Heart right ventricle (tissue), 16 donors: ENCODE data around the gene LDAF1. TPM values are rescaled to one million over a fixed set of nuclear protein-coding genes. Genes with fewer than 3 reads are reported as not detected.

Experiments used
- ATAC-seq, 8 donors: fragments of 200-7000 bp; cut with Tn5 transposase; one replicate each; pipeline ENCODE4 v1.9.1; 2020; ENCODE audit warnings: mild to moderate bottlenecking in 8 of 8, moderate library complexity in 8 of 8, moderate number of reproducible peaks in 1 of 8
- DNase-seq, 2 donors: peaks; one replicate each; pipeline ENCODE4 v3.0.0-alpha.2; 2020
- H3K27ac ChIP-seq, 10 donors: fragments of 200-600 bp; sonication (generic) in 2 of 10; one replicate each; pipeline versions ENCODE4 v1.5.0 to v1.8.0; 2020 to 2022; ENCODE audit warnings: mild to moderate bottlenecking in 3 of 10
- H3K27me3 ChIP-seq, 7 donors: fragments of 200-600 bp; one replicate each; pipeline ENCODE4 v1.8.0; 2021 to 2022; ENCODE audit warnings: mild to moderate bottlenecking in 2 of 7
- H3K36me3 ChIP-seq, 9 donors: fragments of 200-600 bp; sonication (generic) in 1 of 9; one replicate each; pipeline versions ENCODE4 v1.5.0 to v1.8.0; 2020 to 2022; ENCODE audit warnings: mild to moderate bottlenecking in 2 of 9
- H3K4me1 ChIP-seq, 9 donors: fragments of 200-600 bp; sonication (generic) in 1 of 9; one replicate each; pipeline versions ENCODE4 v1.5.0 to v1.8.0; 2020 to 2022; ENCODE audit warnings: mild to moderate bottlenecking in 4 of 9
- H3K4me3 ChIP-seq, 10 donors: fragments of 200-600 bp; sonication (generic) in 2 of 10; one replicate each; pipeline versions ENCODE4 v1.5.0 to v1.8.0; 2020 to 2022; ENCODE audit warnings: mild to moderate bottlenecking in 7 of 10, moderate library complexity in 2 of 10
- H3K9me3 ChIP-seq, 11 donors: fragments of 200-600 bp in 10 of 11; sonication (generic) in 2 of 11; one replicate each; pipeline versions ENCODE4 v1.5.0 to v1.8.0; 2013 to 2022; ENCODE audit warnings: mild to moderate bottlenecking in 2 of 11, control low read depth in 1 of 11, moderate library complexity in 1 of 11
- WGBS, 2 donors: extraction: QIAGEN DNeasy Blood & Tissue Kit; methylation state at CpG; one replicate each; pipeline ENCODE4 v1.1.7; 2013; ENCODE audit warnings: inconsistent platforms in 1 of 2; 5-methylcytosine and 5-hydroxymethylcytosine counted together
- intact Hi-C, 10 donors: fragments of 100-400 bp; cut with DNase I; formaldehyde crosslinking; loops; one replicate each; pipeline versions ENCODE4 v1.11.1 to v1.14.2; 2022
- polyA plus RNA-seq, 2 donors: library from polyadenylated mRNA; stranded (reverse); fragments of 200-250 nt; gene quantifications; one replicate each; pipeline ENCODE4 v1.2.3, GENCODE V29; 2013
- total RNA-seq, 10 donors: library from RNA; stranded (reverse); fragmentation: NEBNext Ultra II Directional in 3 of 10; extraction: Animal tissue kit (Norgen Biotek cat#: 25700) in 3 of 10; gene quantifications; one replicate each; pipeline versions ENCODE4 v1.2.1 to v1.2.4, GENCODE V29; 2021 to 2023
- TF ChIP-seq, protein P1 (sequence below), 9 donors: fragments of 200-600 bp; sonication (generic) in 2 of 9; IDR thresholded peaks; one replicate each; pipeline versions ENCODE4 v1.5.0 to v1.8.0; 2021 to 2022; ENCODE audit warnings: antibody characterized with exemption in 9 of 9, mild to moderate bottlenecking in 5 of 9, moderate library complexity in 1 of 9
- donor health status: Arrhythmogenic right ventricular cardiomyopathy.
- donor health status: ischemic (EF 13 %, LVEDD 7.1; RV severe dilation, severe dysfunction).
- donor health status: healthy with polysubstance abuse.
- donor health status: DM: no; HTN: yes; CAD: no.
- donor health status: DM: no; HTN: no; CAD: no.
- donor health status: ischemic (EF 25% LVEDD 6.9; RV normal size, moderate dysfunction).
- donor health status: ischemic (EF 25% LVEDD 5.7; RV mildly dilated, moderate dysfunction).
- donor health status: healthy.
- donor health status: DM: yes; HTN: yes; CAD: no.
- donor health status: Ischemic cardiomyopathy.
- donor health status: ischemic (EF 35%, LVEDD 5.7; RV mildly dilated, moderate dysfunction).
- donor health status: nonischemic (EF 11% LVEDD 7.7; RV severe dilation, severe dysfunction).
- donor health status: DM: yes; HTN: yes; CAD: no.
- donor health status: PGD.
- donor health status: ischemic (EF 29% LVEDD 5.4; RV normal size, mild dysfunction).
- donor health status: nonischemic (EF 23%, LVEDD 6.1; RV moderate dilation, normal function).

LDAF1 gene
- total and polyA plus RNA-seq, 12 donors = 21.0 to 182 (median 139) TPM

DNA sequence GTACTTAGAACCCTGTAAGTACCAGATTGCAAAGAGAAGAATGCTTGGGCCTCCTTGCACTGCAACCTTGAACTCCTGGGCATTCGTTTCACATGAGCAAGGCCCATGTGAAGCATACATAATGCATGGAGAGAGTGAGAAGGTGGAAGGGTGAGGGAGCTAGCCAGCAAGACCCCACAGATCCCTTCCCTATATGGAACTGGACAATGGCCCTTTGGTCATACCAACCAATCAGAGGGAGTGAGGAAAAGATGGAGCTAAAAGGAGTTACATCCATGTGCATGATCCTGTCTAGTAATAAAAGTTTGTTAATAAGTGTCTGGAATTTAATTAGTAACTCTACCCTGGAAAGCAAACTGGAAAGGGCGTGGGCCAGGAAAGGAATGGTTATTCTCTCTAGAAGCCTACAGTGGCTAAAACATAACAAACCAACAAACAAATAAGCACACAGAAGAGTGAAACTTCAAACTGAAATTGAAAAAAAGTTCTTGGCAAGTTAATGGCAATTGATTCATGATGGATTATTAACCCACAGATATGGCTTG lies 37.4 kb upstream of the LDAF1 start:
- Histone ChIP-seq H3K27ac (no peak overlapping the region), H3K36me3 (no peaks in the 10 kb centered on the region), H3K4me1 (peaks cover 0 to 6% (median 0%) of the 10 kb centered on the region in 9 donors), H3K4me3 (no peak overlapping the region), H3K27me3 (no peaks in the 10 kb centered on the region), H3K9me3 (no peaks in the 10 kb centered on the region)
- WGBS, 2 donors = 60 to 87% methylated on average over 2 of the region's 2 CpGs
- TF ChIP-seq, protein P1, sequence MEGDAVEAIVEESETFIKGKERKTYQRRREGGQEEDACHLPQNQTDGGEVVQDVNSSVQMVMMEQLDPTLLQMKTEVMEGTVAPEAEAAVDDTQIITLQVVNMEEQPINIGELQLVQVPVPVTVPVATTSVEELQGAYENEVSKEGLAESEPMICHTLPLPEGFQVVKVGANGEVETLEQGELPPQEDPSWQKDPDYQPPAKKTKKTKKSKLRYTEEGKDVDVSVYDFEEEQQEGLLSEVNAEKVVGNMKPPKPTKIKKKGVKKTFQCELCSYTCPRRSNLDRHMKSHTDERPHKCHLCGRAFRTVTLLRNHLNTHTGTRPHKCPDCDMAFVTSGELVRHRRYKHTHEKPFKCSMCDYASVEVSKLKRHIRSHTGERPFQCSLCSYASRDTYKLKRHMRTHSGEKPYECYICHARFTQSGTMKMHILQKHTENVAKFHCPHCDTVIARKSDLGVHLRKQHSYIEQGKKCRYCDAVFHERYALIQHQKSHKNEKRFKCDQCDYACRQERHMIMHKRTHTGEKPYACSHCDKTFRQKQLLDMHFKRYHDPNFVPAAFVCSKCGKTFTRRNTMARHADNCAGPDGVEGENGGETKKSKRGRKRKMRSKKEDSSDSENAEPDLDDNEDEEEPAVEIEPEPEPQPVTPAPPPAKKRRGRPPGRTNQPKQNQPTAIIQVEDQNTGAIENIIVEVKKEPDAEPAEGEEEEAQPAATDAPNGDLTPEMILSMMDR (IDR thresholded peaks at IDR 0.05) = no peak
- DNase-seq = no peak
- intact Hi-C loops = no loop called here
- ATAC-seq = no peak

DNA sequence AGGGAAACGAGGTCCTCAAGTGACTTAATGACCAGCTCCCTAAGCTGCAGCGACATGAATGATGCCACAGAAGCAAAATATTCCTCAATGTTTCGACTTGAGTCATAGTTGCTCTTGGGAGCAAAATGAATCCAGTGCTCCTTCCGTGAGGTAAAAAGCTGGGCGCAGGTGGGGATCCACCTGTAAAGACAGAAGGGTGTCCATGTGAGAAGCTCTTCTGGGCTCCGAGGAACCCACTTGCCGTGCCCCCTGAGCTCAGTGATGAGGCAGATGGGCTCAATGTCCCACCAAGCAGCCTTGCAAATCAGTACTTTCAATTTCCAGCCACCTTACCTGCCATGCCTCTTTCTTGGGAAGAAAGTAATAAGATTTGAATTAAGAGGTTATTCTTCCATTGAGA lies 33.3 kb upstream of the LDAF1 start:
- Histone ChIP-seq H3K9me3 (no peaks in the 10 kb centered on the region), H3K36me3 (no peaks in the 10 kb centered on the region), H3K27ac (no peak overlapping the region), H3K27me3 (no peaks in the 10 kb centered on the region), H3K4me3 (no peak overlapping the region), H3K4me1 (no peaks in the 10 kb centered on the region)
- no peak for ATAC-seq
- intact Hi-C loops = no loop called here
- TF ChIP-seq, protein P1 (IDR thresholded peaks at IDR 0.05) = no peak
- WGBS, 2 donors = 94% methylated on average over 7 of the region's 7 CpGs
- no peak for DNase-seq

DNA sequence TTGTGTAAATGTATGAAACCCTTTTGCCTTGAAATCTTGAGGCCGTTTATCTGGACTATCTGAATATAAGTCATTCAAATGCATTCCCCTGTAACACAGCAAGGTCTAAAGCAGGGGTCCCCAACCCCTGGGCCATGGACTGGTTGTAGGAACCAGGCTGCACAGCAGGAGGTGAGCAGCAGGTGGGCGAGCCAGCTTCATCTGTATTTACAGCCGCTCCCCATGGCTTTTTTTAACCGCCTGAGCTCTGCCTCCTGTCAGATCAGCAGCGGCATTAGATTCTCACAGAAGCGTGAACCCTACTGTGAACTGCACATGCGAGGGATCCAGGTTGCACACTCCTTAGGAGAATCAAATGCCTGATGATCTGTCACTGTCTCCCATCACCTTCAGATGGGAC lies 32.0 kb upstream of the LDAF1 start:
- TF ChIP-seq, protein P1 (IDR thresholded peaks at IDR 0.05) = no peak
- WGBS, 2 donors = 78 to 82% methylated on average over 7 of the region's 7 CpGs

DNA sequence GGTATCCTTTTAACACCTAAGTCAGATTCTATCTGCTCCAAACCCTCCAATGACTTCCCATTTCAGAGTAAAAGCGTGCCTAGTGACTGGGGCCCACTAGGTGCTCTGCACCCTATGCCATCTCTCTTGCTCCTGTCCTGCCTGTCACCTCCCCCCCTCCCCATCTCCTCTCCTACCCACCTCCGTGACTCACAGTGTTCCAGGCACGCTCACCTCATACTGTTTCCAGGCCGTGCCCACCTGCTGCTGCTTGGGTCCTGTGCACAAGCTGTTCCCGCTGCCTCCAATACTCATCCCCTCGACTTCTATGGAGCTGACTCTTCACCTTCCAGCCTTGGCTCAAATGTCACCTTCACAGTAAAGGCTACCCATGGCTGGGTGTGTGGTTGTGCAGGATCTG lies 29.5 kb upstream of the LDAF1 start:
- Histone ChIP-seq H3K4me1 (no peaks in the 10 kb centered on the region), H3K4me3 (no peak overlapping the region), H3K27ac (no peak overlapping the region), H3K9me3 (no peaks in the 10 kb centered on the region), H3K36me3 (no peaks in the 10 kb centered on the region), H3K27me3 (no peaks in the 10 kb centered on the region)
- intact Hi-C loops = no loop called here
- TF ChIP-seq, protein P1 (IDR thresholded peaks at IDR 0.05) = no peak
- DNase-seq (no peak), ATAC-seq (no peak)
- WGBS, 2 donors = 94% methylated on average over 6 of the region's 6 CpGs

More for the DNA sequence above, 32.0 kb upstream of the LDAF1 start:
- ATAC-seq = no peak
- H3K4me1 ChIP-seq = no peaks in the 10 kb centered on the region
- no peak for DNase-seq
- H3K27ac ChIP-seq = no peak overlapping the region
- H3K4me3 ChIP-seq = no peak overlapping the region
- H3K36me3 ChIP-seq = no peaks in the 10 kb centered on the region
- no peaks in the 10 kb centered on the region for H3K27me3 ChIP-seq
- intact Hi-C loops = no loop called here
- no peaks in the 10 kb centered on the region for H3K9me3 ChIP-seq
